Measurements from ENCODE around the gene SPINK4. TPM values are rescaled to one million over a fixed set of nuclear protein-coding genes. Genes with fewer than 3 reads are reported as not detected.

The SPINK4 gene
- total RNA-seq, 2 donors from 2014 or later: not detected

DNA sequence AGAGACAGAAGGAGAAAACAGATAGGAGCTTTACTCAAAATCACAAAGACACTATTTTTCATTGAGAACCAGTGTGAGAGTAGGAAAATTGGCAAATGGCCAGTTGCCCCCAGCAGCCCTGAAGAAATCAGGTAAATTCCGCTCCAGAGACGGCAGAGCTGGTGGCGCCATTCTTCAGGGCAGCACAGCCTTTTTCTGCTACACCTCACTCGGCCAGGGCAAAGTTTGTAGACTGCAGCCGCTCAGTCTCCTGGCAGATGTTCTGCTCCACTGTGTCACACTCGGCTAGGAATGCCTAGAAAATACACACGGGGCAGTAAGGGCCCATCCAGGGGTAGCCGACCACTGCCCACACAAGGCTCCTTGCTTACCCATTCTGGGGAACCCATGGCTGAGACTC lies 15.0 kb downstream of the SPINK4 start:
- H3K4me3 ChIP-seq: no peak overlapping the region
- no peak overlapping the region for H3K27ac ChIP-seq
- peaks cover 12 to 13% of the 10 kb centered on the region in 2 donors for H3K36me3 ChIP-seq
- no peaks in the 10 kb centered on the region for H3K27me3 ChIP-seq (replicated peaks; ENCODE audit: insufficient read depth)
- TF ChIP-seq POLR2AphosphoS5 (IDR thresholded peaks at IDR 0.05): no peak
- TF ChIP-seq POLR2A (IDR thresholded peaks at IDR 0.05): no peak
- TF ChIP-seq, protein P1, sequence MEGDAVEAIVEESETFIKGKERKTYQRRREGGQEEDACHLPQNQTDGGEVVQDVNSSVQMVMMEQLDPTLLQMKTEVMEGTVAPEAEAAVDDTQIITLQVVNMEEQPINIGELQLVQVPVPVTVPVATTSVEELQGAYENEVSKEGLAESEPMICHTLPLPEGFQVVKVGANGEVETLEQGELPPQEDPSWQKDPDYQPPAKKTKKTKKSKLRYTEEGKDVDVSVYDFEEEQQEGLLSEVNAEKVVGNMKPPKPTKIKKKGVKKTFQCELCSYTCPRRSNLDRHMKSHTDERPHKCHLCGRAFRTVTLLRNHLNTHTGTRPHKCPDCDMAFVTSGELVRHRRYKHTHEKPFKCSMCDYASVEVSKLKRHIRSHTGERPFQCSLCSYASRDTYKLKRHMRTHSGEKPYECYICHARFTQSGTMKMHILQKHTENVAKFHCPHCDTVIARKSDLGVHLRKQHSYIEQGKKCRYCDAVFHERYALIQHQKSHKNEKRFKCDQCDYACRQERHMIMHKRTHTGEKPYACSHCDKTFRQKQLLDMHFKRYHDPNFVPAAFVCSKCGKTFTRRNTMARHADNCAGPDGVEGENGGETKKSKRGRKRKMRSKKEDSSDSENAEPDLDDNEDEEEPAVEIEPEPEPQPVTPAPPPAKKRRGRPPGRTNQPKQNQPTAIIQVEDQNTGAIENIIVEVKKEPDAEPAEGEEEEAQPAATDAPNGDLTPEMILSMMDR (IDR thresholded peaks at IDR 0.05): no peak
- H3K9me3 ChIP-seq: no peaks in the 10 kb centered on the region
- intact Hi-C loops (cut with DNase I): no loop called here
- 89% methylated on average over 8 of the region's 8 CpGs for whole genome bisulfite sequencing
- no peak for DNase-seq (ENCODE audit: low spot score)
- no peaks in the 10 kb centered on the region for H3K4me1 ChIP-seq (replicated peaks)

DNA sequence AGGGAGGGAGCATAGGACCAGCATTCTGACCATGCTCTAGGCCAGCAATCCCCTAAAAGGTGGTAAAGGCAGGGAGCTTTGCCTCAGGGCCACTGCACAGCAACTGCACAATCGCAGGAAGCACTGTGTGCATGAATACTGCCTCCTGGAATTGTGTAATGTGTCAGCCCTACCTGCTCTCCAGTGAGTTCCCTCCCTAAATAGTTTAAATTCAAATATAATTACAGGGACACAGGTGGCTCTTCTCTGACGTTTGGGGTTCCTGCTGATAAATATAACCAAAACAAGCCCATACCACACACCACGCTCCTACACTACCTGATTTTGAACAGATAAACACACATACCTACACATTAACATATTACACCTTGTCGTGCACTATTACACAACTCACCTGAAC lies 15.5 kb downstream of the SPINK4 start:
- peaks cover 12 to 14% of the 10 kb centered on the region in 2 donors for H3K36me3 ChIP-seq
- no peak overlapping the region for H3K27ac ChIP-seq
- DNase-seq (ENCODE audit: low spot score): no peak
- intact Hi-C loops (cut with DNase I): no loop called here
- no peak overlapping the region for H3K4me3 ChIP-seq
- WGBS: 86% methylated on average over 4 of the region's 4 CpGs
- no peaks in the 10 kb centered on the region for H3K9me3 ChIP-seq
- H3K27me3 ChIP-seq (replicated peaks; ENCODE audit: insufficient read depth): no peaks in the 10 kb centered on the region
- H3K4me1 ChIP-seq (replicated peaks): no peaks in the 10 kb centered on the region
- TF ChIP-seq POLR2AphosphoS5 (IDR thresholded peaks at IDR 0.05) (no peak), POLR2A (IDR thresholded peaks at IDR 0.05) (no peak)
- TF ChIP-seq, protein P1 (IDR thresholded peaks at IDR 0.05): no peak

DNA sequence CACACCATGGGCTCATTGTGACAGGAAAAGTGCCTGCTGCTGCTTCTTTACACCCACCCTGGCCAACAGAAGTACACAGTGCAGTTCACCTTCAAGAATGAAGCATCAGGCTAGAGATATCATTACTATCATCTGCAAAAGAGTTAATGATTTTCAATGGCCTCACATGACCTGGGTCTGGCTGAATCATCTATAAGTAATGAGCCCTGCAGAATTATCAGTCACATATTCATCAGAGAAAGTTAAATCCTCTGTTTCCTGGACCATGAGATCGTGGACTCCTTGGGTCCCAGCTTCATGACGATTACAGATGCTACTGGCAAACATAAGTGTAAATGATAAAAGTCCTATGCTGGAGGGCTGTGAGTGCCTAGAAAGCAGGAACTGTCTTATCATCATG lies 16.3 kb downstream of the SPINK4 start:
- H3K4me3 ChIP-seq: no peak overlapping the region
- H3K9me3 ChIP-seq: no peaks in the 10 kb centered on the region
- no peaks in the 10 kb centered on the region for H3K27me3 ChIP-seq (replicated peaks; ENCODE audit: insufficient read depth)
- TF ChIP-seq POLR2A (IDR thresholded peaks at IDR 0.05) (no peak), POLR2AphosphoS5 (IDR thresholded peaks at IDR 0.05) (no peak)
- TF ChIP-seq, protein P1 (IDR thresholded peaks at IDR 0.05): no peak
- no peak for DNase-seq (ENCODE audit: low spot score)
- WGBS: 87% methylated on average over 2 of the region's 2 CpGs
- no peaks in the 10 kb centered on the region for H3K4me1 ChIP-seq (replicated peaks)
- H3K27ac ChIP-seq: no peak overlapping the region
- H3K36me3 ChIP-seq: peaks cover 17 to 20% of the 10 kb centered on the region in 2 donors
- intact Hi-C loops (cut with DNase I): no loop called here

DNA sequence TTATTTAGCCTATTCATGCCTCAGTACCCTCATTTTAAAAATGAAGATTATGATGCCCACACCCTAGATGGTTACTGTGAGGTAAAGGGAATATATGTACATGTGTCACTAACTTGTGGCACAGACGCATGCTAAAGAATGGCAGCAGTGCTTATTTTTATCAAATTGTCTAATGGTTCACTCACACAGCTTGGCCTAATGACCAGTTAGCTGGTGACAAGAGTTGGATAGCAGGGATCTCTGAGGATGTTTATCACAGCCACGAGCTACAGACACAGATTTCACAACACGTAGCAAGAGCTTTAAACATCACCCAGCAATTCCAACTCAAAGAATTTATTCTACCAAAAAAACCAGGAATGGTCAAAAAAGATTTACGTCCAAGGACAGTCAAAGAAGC lies 17.3 kb downstream of the SPINK4 start:
- TF ChIP-seq POLR2A (IDR thresholded peaks at IDR 0.05) (no peak), POLR2AphosphoS5 (IDR thresholded peaks at IDR 0.05) (no peak)
- TF ChIP-seq, protein P1 (IDR thresholded peaks at IDR 0.05): no peak
- no peaks in the 10 kb centered on the region for H3K9me3 ChIP-seq
- H3K36me3 ChIP-seq: peaks cover 17 to 20% of the 10 kb centered on the region in 2 donors
- intact Hi-C loops (cut with DNase I): no loop called here
- H3K4me3 ChIP-seq: no peak overlapping the region
- 90% methylated on average over 4 of the region's 4 CpGs for WGBS
- no peak overlapping the region for H3K27ac ChIP-seq
- no peaks in the 10 kb centered on the region for H3K27me3 ChIP-seq (replicated peaks; ENCODE audit: insufficient read depth)
- H3K4me1 ChIP-seq (replicated peaks): no peaks in the 10 kb centered on the region
- no peak for DNase-seq (ENCODE audit: low spot score)

DNA sequence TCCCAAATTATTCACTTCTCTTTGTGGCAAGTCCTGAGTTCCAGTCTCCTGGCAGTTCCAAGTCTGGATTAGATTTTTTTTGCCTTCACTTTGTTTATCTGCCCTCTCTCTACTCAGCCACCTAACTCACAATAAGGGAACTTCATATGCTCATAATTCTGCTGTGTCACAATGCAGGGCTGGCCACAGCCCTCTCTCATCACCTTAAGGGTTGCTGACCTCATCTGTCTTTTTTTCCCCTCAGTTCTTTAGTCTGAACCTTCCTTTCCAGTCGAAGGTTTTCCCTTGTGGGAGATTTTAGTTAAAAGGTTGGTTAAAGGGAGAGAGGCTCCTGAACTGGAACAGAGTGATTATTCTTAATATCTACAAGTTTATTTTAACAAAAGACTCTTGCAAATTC lies 20.4 kb downstream of the SPINK4 start:
- WGBS: 100% methylated on average over 1 of the region's 1 CpG
- Histone ChIP-seq H3K9me3 (no peaks in the 10 kb centered on the region), H3K4me1 (replicated peaks) (peaks cover 4% of the 10 kb centered on the region), H3K4me3 (no peak overlapping the region), H3K36me3 (peaks cover 9 to 17% of the 10 kb centered on the region in 2 donors), H3K27ac (no peak overlapping the region), H3K27me3 (replicated peaks; ENCODE audit: insufficient read depth) (no peaks in the 10 kb centered on the region)
- TF ChIP-seq POLR2A (IDR thresholded peaks at IDR 0.05) (no peak), POLR2AphosphoS5 (IDR thresholded peaks at IDR 0.05) (no peak)
- TF ChIP-seq, protein P1 (IDR thresholded peaks at IDR 0.05): no peak
- no peak for DNase-seq (ENCODE audit: low spot score)
- intact Hi-C loops (cut with DNase I): loop anchor here (5.0 kb wide), 1 partner anchor 93 kb away; the partner anchor contains the start of gene B4GALT1
